TTC549 (cell line): ENCODE measurements around the gene BHMT.
A peak's percentile ranks its signal among the peaks of the same experiment; 100 is the strongest.
"Not testable (repeated sequence)": the region's sequence is repeated elsewhere in the genome, so short reads cannot be mapped to it uniquely, and the experiment has no call there.

Experiments used
- FAIRE-seq: peaks from 2 replicates; lab custom pipeline; 2012; peaks lifted over from hg19 to GRCh38; lab: Jason Lieb, UNC

The BHMT gene

DNA sequence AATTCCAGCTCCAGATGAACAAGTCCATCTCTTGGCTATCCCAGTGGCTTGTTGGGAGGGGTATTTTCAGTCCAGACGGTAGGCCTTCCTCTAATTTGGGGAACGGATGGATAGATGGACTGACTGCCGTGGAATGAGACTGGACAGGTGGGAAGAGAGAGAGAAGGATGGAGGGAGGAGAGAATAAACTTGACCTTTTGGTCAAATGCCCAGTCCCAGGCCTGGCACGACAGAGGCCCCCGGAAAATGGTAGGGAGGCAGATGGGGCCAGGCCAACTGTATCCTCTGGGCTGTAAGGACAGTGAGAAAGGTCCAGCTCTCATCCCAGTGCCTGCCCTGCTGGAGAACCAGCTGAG lies 1.1 kb downstream of the BHMT start:
- no peak for FAIRE-seq

DNA sequence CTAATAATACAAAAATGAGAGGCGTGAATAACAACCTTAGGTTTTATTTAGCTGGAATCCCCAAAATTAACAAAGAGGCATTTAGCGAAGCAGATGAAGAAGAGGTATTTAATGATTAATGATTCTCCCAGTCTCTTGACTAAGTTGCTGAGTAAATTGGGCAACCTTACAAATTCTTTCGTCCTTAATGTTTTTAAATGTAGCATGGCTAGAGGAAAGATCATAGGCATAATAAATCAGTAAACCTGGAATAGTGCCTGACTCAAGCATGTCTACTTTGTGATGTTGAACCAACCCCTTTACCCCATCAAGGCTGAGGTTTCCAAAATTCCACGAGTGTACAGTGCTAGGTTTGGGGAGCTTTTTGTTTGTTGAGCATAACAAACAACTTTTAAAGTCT lies 7.9 kb downstream of the BHMT start:
- FAIRE-seq: no peak

DNA sequence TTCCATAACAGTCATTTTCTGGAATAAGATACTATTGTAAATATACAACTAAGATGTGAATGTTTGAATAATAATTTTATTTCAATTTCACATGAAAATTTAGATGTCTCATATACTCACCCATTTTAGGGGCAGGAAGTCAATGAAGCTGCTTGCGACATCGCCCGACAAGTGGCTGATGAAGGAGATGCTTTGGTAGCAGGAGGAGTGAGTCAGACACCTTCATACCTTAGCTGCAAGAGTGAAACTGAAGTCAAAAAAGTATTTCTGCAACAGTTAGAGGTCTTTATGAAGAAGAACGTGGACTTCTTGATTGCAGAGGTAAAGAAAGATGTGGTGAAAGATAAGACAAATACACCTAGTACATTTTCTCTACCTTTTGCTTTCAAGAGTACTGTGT lies 8.6 kb downstream of the BHMT start:
- no peak for FAIRE-seq

DNA sequence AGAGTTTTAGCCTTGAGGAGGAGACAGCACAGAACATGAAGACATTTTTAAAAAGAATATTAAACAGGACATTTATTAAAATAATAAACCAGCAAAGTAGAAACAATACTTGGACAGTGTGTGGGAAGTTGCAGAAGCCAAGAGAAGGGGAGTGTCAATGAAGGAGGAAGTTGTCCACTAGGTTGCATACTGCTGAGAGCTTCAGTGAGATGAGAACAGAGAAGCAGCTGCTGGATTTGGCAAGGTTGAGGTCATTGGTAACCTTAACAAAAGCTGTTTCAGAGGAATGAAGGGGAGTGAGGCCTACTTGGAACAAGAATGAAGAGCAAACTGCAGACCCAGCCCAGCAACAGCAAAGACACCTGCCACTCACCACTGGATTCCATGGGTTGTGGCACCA lies 11.4 kb downstream of the BHMT start:
- no peak for FAIRE-seq

DNA sequence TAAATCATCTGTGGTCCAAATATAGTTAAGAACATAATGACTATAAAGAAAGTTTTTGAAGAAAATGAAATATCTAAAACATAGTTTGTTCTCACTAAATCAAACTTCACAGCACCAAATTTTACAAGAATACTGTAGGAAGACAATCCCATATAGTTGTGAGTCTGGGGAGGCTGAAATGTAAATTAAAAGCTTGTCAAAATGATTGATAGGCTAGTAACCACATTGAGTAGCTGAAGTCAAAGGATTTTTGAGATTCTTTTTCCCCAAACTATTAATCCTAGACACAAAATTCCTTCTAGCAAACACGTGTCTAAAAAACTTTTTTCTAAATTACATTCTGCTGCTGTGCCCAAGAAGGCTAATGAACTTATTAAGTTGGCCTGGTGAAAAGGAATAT lies 13.0 kb downstream of the BHMT start:
- no peak for FAIRE-seq

DNA sequence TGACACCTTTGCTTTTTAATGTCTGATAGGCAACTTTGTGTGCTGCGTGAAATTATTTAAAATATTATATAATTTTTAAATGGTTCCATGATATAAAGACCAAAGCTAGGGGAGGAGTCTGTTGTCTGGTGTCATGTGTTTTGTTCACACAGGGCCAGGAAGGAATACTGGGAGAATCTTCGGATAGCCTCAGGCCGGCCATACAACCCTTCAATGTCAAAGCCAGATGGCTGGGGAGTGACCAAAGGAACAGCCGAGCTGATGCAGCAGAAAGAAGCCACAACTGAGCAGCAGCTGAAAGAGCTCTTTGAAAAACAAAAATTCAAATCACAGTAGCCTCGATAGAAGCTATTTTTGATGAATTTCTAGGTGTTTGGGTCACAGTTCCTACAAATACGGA lies 19.2 kb downstream of the BHMT start:
- no peak for FAIRE-seq

DNA sequence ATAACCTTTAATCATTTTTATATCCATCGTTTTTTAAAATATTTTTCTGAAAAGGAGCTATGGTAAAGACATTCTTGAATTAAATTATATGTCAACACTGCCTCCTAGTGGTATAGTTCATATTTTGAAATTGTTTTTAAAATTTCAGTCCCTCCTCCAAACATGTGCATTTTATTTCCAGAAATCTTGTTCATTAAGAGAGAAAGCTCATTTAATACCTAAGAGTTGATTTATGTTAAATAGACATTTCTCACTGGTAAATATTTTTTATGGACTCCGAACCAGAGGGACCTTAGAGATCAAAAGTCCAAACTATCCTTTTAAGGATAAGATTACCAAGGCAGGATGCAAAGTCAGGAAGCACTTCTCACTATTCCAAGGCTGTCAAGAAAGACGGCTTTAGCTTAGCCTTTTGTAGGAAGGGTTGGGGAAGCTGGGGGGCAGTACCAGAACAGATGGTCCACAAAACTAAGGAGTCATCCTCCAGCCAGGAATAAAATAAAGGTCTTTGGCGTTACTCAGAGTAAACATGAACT lies 21.6 kb downstream of the BHMT start:
- FAIRE-seq: peak; percentile 96

DNA sequence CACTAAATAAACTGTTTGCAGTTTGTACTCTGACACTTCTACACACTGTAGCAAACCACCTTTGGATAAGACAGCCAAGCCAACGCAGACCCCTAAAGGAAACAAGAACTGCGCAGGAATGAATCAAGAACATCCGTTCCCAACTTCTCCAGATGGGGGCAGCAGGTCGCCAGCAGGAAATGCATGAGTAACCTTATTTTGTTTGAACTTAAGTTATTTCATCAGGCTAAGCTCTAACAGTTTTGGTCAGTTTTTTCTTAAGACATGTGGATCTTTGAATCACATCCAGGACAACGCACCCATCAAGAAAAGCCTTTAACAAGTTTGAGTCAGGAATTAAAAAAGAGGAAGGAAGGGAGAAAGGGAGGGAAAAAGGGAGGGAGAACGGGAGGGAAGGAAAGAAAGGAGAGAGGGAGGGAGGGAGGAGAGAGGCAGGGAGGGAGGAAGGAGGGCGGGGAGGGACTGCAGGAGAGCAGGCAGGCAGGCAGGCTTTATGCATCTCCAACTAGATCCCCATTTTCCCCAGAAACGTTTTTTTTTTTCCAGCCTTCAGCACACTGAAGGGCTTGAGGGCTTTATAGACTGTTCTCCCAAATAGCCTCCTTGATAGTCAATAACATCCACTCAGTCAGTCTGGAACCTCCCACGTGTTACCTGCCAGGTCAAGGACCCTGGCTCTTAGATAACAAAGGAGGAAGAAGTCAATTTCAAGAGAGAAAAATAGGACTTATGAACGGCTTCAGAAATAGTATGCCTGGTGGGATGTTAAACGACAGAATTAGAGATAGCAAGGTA lies 22.2 kb downstream of the BHMT start:
- FAIRE-seq: no peak

DNA sequence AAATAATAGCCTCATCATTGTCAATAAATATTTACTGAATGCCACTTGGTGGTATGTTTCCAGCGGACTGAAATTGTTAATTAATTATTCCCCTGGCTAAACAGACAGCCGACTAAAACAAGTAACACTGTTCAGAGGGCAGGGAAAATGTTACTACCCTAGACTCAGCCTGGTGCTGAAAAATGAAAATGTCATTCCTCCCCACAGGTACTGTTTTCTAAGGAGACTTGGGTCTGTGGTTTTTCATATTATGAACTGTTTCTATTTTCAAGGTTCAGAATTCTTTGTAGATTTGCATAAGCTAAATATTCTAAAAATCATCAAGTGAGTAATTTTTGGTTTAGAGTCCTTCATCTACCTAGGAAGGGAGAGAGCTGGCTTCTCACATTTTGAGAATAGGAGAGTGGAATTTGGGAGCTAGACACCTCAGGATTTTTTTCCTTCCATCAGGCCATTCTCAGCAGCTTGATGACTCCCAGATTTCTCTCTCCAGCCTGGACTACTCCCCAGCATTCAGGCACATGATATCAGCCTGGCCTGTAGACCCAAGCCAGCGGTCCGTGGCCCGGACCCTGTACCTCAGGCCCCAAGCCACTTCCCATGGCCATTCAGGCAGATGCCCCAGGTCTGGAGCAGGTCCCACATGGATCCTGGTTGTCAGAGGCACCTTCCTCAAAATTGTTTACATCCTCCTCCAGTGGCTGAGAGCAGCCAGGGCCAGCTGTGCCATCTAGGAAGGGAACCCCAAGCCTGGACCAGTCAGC lies 24.4 kb downstream of the BHMT start:
- no peak for FAIRE-seq

DNA sequence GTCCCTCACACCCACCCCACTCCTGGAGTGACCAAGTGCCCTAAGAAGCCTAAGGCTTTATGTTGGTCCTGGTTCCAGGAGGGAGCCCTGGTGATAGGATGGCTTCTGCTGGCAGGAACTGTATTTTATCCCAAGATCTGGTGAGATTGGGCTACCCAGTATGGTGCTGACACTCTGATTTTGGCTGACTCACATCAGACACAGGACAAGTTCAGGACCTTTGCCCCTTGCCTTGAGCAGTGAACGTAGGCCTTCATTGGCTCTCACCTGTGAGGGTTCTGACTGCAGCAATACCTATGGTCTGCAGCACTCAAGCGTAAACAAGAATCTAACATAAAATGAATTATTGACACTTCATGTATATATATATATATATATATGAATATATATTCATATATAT lies 25.0 kb downstream of the BHMT start:
- no peak for FAIRE-seq

DNA sequence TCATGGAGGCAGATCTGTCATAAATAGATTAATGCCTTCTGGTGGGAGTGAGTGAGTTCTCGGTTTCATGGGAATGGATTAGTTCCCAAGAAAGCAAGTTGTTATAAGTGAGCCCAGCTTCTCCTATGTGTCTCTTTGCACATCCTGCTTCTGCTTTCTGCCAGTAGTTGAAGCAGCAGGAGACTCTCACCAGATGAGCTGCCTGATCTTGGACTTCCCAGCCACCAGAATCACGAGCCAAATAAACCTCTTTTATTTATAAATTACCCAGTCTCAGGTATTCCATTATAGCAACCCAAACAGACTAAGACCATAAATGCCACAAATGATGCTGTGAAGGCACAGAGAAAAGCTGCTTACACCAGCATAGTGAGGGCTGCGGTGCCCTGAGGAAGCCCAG lies 28.9 kb downstream of the BHMT start:
- no peak for FAIRE-seq

DNA sequence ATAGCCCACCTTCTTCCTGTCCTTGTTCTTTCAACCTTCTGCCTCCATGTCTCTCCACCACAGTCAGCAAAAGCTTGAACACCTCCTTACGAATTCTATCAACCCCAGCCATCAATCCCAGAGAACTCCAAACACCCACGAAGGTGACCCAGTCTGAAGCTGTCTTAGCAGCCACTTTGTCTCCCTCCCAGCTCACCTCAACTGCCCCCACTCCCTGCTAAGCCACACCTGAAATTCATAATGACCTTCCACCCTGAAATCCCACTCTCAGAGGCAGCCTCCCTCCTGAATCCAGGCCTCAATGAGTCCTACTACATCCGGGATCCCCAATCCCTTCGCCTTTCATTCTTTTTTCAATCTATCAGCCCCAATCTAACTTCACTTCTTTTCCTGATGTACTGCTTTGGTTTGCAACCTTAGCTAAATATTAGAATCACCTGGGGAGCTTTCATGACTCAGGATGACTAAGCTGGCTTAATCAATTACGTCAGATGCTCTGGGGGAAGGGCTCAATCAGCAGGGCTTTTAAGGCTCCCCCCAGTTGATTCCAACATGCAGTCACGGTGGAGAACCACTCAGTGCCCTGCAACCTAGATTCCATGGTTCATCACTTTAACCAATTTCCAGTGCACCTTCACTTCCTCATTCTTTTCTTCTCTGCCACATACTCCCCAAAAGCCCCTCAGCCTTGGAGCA lies 32.2 kb downstream of the BHMT start:
- no peak for FAIRE-seq

DNA sequence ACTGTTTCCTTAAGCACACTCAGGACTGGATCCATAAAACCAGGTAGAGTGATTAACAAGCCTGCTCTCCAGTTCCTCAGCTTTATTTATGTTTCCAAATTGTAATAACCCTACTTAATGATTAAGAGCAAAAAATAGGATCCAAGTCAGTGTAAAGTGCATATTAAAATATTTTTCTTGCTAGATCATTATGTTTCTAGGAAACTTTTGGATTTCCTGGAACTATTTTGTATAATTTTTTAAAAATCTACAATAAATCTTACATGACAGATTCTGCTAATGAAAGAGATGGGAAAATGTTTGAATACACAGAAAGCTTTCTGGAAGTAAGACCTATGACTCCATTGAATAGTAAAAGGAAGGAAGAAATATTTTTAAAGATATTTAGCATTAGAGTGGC lies 35.5 kb downstream of the BHMT start:
- FAIRE-seq: no peak

DNA sequence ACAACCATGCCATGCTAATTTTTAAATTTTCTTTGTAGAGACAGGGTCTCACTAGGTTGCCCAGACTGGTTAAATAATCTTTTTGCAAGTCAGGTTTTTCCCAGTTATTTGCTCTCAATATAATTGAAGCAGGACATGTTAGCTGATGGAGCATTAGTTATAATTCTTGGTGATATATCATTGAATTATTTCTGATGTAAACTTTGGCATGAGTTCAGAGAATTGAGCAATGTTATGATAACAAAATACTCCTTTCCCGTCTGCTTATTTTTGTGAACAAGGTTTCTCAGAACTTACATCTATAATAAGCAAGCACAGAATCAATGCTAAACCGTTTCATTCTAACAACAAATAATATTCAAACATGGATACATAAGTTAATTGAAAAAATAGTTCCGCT lies 37.8 kb downstream of the BHMT start:
- FAIRE-seq: no peak

DNA sequence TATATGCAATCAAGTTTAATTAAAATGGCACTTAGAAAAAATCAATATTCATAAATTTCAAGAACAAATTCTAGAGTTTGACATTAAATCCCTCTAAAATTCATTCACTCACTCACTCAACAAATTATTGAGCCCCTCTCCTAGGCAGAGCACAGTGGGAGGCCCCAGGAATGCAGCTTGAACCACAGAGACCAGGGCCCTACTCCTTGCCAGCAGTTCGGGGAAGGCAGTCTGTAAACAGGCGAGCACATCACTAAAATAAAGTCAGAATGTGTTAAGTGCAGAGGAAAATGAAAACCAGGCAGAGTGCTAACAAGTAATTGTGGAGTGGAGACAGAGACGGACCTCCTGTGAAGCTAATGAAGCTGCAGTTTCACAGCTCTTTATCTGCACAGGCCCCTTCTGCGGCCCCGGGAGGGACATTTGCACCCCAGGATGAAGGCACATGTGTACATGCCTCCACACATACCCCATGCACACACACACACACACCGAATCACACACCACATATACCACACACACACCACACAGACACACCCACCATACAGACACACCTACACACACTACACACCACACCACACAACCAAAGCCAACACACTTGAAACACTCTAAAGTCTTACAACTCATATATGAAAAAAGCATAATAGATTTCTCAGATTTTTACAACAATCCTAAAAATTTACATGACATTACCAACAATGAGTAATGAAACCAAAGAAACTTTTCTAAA lies 40.5 kb downstream of the BHMT start:
- FAIRE-seq: no peak

DNA sequence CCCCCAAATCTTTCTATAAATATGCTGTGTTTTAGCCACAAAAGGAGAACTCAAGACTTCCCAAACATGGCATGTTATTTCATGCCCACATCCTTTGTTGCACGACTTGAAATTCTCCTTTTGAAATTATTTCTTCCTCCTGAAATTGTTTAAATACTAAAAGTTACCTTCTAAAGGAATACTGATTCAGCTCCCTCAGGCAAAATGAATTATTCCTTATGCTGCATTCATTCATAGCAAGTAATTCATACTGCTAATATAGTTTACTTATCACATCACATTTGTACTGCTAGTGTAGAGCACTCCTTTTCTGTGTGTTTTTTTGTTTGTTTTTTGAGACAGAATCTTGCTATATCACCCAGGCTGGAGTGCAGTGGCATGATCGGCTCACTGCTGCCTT lies 45.7 kb downstream of the BHMT start:
- no peak for FAIRE-seq

DNA sequence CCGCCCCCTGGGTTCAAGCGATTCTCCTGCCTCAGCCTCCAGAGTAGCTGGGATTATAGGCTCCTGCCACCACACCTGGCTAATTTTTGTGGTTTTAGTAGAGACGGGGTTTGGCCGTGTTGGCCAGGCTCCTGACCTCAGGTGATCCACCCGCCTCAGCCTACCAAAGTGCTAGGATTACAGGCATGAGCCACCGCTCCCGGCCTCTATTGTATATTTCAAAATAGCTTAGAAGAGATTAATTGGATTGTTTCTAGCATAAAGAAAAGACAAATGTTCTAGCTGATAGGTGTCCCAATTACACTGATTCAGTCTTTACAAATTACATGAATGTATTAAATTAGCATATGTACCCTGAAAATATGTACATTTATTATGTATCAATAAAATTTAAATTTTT lies 50.0 kb downstream of the BHMT start:
- not testable (repeated sequence) for FAIRE-seq

DNA sequence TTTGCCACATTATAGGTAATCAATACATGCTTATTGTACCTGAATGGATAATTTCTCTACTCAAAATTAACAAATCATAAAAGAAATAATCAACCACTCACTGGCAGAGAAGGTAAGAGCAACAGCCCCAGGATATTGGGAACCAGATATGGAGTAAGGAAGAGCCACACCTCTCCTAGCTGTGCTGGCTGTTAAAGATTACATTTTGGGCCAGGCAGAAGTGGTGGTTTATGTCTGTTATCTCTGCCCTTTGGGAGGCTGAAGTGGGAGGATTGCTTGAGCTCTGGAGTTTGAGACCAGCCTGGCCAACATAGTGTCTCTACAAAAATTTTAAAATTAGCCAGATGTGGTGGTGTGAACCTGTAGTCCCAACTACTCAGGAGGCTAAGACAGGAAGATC lies 56.4 kb downstream of the BHMT start:
- no peak for FAIRE-seq

DNA sequence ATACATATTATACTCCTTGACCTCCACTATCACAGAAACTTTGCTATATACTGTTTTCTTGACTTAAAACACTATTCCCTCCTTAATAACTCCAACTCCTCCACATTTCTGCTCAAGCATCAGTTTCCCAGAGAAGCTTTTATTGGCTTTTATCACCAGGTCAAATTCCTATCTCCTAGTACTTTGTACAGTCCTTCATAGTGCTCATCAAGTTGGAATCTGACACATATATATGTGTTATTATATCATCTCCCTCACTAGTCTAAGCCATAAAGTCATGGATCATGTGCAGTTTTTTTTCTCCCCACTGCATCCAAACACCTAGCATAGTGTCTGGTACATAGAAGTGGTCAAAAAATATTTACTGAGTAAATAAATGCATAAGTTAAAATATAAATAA lies 59.1 kb downstream of the BHMT start:
- FAIRE-seq: no peak

DNA sequence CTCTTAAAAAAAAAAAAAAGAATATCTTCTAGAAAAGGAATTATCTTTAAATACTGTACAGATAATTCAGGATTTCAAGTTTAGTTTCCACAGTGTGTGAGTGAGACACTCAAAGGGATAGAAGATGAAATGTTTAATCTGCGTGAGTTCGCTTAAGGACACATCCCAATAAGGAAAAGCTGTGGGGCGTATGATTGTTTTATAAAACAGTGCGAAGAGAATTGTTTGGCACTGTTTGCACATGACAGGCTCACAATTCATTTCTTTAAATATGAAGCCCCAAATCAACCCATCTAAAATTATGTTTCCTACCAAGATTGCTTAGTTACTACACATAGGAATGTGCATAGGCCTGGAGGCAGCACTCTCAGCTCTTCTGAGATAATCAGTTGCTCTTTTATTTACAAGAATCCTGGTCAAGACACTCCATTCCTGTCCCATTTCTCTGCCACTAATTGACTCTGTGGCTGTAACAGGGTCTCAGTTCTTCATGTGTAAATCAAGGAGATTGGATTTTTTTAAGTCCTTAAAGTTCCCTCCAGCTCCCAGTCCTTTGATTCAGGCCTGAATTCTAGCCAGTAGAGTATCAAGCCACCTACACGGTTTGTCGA lies 60.1 kb downstream of the BHMT start:
- no peak for FAIRE-seq

DNA sequence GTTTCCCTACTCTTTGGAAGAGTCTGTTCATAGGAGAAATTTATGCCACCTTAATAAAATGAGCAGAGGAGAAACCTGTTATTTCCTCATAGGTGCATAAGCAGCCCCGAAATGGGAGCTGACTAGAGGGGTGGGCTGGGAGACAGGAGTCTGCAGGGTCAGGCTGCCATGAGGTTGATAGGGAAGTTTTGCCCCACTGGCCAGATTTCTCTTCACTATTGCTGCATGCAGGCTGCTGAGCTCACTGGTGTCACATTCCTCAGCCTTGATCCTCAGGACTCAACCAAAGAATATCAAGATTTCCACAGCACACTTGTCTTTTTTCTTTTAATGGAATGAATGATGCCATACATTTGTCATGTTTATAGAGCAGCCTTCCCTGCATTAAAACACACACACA lies 60.7 kb downstream of the BHMT start:
- no peak for FAIRE-seq

DNA sequence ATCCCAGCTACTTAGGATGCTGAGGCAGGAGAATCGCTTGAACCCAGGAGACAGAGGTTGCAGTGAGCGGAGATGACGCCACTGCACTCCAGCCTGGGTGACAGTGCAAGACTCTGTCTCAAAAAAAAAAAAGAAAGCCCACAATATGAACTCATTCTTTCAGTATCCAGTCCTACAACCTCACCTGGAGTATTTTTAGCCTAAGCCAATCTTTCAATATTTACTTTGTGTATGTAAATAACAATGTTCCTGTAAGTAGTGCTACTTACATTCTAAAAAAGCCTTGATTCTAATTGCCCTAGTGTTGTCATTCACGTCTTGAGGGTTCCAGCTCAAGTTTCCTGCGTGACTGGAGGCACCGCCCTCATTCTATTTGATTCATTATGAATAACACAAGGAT lies 62.0 kb downstream of the BHMT start:
- no peak for FAIRE-seq
